HuH-7 (cell line): Measurements from ENCODE around the gene ZNF443.
"Not testable (repeated sequence)": the region's sequence is repeated elsewhere in the genome, so short reads cannot be mapped to it uniquely, and the experiment has no call there.

Experiments used
- DNase-seq: peaks from one replicate; pipeline ENCODE4 v3.0.0; 2011; ENCODE audit warnings: low spot score

Gene ZNF443

DNA sequence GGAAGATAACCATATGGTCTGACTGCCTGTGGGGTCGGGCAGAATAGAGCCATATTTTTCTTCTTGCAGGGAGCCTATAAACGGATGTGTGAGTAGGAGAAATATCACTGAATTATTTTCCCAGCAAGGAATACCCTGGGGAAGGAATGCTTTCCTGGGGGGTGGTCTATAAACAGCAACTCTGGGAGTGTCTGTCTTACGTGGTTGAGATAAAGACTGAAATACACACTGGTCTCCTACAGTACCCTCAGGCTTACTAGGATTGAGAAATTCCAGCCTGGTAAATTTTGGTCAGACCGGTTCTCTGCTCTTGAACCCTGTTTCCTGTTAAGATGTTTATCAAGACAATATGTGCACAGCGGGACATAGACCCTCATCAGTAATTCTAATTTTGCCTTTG lies 23.5 kb downstream of the ZNF443 start:
- DNase-seq: not testable (repeated sequence)

- no peak for DNase-seq
These were observed 28.9 kb downstream of the ZNF443 start for GRCh38 chr19:12411893-12412292.

DNA sequence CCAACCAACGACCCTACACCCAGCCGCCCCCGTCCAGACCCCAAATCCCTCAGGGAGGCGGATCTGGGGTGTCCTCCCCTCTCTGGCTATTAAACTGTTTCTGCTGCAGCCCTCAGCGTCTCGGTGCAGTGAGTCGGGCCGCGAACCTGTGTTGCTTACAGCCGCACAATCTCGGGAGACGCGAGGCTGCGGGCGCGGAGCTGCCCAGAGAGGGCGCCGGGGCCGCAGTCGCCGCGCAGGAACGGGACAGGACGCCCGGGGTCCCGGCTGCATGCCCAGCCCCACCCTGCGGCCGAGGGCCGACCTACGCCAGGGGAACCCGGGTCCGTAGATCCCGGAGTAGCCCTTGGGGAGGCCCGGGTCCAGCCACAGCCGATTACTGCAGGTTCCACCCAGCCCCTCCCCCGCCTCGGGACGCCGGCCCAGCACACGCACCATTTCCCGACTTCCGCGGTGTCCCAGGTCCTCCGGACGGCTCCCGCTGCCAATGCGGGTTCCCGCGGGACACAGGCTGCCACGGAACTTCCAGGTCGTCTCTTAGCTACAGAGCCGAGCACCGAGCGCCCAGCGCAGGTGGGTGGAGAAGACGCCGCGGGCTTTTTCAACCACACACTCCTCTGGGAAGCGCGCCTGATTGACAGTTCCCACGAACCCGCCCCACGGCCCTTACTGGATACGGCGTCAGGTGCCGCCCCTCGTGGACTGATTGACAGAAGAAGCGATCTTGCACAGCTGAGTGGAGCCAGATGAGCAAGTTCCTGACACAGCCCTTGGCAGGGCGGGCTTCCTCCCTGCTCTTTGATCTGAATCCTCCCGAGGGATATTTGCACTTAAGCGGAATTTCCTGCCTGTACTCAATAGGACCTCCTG lies 40.0 kb downstream of the ZNF443 start, which contains the start of gene ZNF799:
TSS of gene ZNF799 (minus strand) at position 639 of the 870 bp plus-strand sequence. CDS start at position 438, 201 bp downstream.
- DNase-seq: peak; percentile 64

DNA sequence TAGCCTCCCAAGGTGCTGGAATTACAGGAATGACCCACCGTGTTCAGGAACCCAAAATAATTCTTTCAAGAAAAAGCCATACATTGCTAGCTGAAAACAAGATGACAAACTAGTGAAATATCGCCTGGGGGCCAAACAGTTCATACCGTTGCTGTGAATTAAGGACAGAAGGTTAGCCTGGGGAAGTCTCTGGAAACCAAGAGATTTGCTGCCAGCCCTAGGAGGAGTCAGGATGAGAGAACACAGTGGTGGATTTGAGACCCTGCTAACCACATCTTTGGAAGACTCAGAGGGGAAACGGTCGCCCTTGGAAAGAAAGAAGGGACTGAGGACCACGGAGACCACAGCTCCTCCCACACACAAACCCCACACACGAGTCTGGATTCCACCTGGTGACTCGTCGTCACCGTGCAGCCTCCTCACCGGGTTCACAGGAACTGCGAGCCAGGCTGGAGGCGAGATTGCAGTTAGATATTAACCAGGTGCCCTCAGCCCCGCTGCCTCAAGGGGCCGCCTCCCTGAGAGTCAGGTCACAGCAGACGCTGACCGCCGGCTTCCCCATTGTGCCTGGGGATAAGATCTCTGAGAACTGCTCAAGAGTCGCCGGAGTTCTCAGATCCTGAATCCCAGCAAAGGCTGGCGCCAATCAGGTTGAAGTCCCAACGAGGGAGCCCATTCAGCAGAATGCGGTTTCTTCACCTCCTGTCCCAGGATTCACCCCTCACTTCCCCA lies 40.8 kb downstream of the ZNF443 start:
- DNase-seq: peak; percentile 2

GRCh38 chr19:12391148-12391547 lies 49.7 kb downstream of the ZNF443 start:
- not testable (repeated sequence) for DNase-seq

- not testable (repeated sequence) for DNase-seq
These were observed 54.5 kb downstream of the ZNF443 start for GRCh38 chr19:12386365-12386764.

DNA sequence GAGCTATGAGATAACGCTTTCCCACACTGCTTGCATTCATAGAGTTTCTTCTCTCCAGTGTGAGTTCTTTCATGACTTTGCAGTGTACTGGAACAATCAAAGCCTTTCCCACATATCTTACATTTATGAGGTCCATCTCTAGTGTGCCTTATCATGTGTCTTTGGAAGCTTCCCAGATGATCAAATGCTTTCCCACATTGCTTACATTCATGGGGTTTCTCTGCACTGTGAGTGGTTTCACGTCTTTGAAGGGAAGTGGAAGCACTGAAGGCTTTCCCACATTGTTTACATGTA lies 60.4 kb downstream of the ZNF443 start:
- no peak for DNase-seq

DNA sequence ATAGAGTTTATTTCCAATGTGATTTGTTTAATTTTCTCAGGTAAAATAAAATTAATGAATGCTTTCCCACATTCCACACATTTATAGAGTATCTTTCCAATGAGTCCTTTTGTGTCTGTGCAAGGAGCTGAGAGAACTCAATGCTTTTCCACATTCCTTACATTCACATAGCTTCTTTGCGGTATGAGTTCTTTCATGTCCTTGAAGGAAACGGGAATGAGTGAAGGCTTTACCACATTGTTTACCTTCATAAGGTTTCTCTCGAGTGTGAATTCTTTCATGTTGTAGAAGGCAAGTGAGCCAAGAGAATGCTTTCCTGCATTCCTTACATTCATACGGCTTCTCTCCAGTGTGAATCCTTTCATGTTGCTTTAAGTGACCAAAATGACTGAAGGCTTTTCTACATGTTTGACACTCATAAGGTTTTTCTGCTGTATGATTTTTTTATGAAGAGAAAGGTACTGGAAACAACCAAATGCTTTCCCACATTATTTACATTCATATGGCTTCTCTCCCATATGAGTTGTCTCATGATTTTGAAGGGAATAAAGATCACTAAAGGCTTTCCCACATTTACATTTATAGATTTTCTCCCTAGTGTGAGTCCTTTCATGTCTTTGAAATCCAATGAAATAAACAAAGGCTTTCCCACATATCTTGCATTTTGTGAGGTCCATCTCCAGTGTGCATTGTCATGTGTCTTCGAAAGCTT lies 60.9 kb downstream of the ZNF443 start:
- no peak for DNase-seq
